Stimulated activated CD4-positive, alpha-beta T cell treated with anti-CD3 and anti-CD28 coated beads, Interleukin-15, amount 100 ng/mL, for 48 hours (primary cell): Measurements from ENCODE around the gene CDK3.
"Not testable (repeated sequence)": the region's sequence is repeated elsewhere in the genome, so short reads cannot be mapped to it uniquely, and the experiment has no call there.

ENCODE experiments used
- DNase-seq, 2 donors: peaks; one replicate each; pipeline ENCODE4 v3.0.0-alpha.2; 2020; ENCODE audit warnings: low read depth in 2 of 2

Gene CDK3

GRCh38 chr17:76039121-76039520 lies 38.5 kb downstream of the CDK3 start:
- DNase-seq: no peak

- no peak for DNase-seq
Measured at GRCh38 chr17:76040376-76040775, 39.7 kb downstream of the CDK3 start.

DNA sequence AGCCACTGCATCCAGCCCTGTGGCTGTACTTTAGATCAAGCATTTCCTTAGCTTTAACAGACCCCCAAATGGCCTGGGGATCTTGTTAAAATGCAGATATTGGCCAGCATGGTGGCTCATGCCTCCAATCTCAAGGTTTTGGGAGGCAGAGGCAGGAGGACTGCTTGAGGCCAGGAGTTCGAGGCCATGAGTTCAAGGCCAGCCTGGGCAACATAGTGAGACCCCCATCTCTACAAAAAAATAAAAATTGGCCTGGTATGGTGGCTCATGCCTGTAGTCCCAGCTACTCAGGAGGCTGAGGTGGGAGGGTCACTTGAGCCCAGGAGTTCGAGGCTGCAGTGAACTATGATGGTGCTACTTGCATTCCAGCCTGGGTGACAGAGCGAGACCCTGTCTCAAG lies 42.2 kb downstream of the CDK3 start:
- DNase-seq: not testable (repeated sequence)

GRCh38 chr17:76044475-76045007 lies 43.9 kb downstream of the CDK3 start:
- not testable (repeated sequence) for DNase-seq

- no peak for DNase-seq
Measured at GRCh38 chr17:76046064-76046463, 45.4 kb downstream of the CDK3 start.

GRCh38 chr17:76048025-76048605 lies 47.5 kb downstream of the CDK3 start:
- no peak for DNase-seq

GRCh38 chr17:76048711-76049110 lies 48.1 kb downstream of the CDK3 start:
- no peak for DNase-seq

- no peak for DNase-seq
Measured at GRCh38 chr17:76049239-76049638, 48.6 kb downstream of the CDK3 start.

DNA sequence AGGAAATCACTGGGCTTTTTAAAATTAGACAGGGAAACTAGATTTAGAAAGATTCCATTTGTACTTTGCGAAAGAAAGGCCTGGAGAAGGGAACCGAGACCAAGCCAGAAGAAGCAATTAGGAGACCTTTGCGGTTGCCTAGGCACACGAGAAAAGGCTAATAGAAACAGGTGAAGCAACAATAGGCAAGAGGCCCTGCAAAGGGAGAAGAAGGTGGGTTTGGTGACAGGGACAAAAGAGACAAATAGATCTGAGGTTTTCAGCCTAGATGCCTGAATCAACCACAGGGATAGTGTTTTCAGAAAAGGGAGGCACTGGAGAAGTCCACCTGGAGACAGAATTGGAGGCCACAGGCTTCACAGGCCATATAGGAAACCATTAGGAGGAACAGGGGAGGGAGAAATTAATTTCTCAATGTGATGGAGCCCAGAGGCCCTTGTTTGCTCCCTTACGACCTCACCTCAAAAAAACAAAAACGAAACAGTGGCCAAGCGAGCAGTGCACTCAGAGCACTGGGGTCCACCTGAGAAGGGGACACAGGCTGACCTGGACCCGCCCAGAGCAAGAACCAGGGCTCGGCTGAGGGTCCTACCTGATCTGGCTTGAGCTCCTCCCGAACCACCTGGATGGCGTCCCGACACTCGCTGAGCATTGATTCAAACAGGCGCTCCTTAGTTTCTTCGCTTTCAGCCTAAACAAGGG lies 49.3 kb downstream of the CDK3 start:
- DNase-seq: no peak

- no peak for DNase-seq
Measured at GRCh38 chr17:76050538-76051467, 50.1 kb downstream of the CDK3 start.

- DNase-seq: no peak
Measured at GRCh38 chr17:76051561-76051960, 50.9 kb downstream of the CDK3 start.

DNA sequence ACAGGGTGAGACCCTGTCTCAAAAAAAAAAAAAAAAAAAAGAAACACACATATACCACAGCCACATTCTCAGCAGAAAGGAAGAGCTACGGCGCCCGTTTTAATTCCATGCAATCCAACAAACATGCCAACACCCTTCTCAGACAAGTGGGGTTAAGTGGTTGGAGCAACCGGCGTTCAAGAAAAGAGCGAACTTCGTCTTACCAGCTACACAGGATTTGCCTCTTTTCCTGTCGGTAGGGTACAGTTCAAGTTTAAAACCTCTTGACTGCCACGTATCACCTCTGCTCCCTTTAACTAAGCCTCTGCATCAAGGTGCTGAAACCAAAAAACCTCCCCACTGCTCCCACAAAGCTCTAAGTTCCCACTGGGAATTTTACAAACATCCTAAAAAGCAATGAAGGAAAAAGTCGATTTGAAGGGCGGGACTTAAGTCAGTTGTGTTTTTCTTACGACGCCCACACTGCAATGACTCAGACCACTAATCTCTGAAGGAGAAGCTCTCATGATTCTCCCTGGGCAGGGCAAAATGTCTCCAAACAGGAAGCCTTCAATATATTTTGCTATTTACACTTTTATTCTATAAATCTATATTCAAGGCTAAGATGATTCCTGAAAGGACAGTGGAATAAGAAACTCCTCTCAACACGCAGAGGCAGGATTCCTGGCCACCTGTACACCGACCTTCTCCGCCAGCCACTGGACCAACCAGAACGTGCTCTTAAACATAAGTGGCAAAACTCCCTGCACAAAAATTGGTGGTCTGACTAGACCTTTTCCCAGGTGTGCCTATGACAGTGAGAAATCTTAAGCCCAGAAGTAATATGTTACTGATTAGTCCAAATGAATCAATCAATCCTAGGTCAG lies 52.8 kb downstream of the CDK3 start:
- DNase-seq: no peak

DNA sequence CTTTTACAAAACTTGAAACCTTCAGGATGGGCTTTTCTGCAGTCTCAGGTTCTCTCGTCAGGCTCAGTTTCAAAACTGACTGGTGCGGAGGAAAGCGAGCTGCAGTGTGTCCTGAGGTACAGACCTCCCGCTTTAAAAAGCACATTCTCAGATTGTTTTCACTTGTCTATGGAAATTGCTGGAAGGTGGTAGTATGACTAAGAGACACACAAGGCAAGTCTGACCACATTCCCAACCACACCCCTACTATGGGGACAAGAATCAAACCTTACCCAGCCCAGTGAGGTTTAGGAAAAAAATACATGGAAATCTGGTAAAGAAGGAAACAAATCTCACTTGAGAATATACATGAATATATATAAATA lies 53.4 kb downstream of the CDK3 start:
- DNase-seq: no peak
